Measurements from ENCODE around the gene SLC34A3.

DNA sequence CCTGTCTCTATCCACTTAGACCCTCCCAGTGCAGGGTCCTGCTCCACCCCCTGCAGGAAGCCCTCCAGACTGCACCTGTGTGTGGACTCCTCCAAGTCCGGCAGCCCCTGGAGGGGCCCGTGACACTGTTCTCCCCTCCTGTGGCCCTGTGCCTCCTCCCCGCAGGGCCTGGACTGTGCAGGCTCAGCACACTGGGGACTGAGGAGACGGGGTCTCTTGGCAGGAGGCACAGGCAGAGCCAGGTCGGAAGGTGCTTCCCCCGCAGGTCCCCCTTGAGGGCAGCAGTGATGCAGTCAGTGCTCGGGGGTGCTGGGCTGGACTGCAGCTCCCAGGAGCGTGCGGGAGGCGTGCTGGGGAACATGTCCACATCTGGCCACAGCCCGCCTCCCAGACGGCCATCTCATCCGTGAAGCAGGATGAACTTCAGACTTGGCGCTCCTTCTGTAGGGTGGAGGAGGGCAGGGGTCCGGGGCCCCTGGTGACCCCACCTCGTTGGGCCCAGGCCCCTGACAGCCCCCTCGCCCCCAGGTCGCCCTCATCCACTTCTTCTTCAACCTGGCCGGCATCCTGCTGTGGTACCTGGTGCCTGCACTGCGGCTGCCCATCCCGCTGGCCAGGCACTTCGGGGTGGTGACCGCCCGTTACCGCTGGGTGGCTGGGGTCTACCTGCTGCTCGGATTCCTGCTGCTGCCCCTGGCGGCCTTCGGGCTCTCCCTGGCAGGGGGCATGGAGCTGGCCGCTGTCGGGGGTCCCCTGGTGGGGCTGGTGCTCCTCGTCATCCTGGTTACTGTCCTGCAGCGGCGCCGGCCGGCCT, 4.9 kb downstream of the SLC34A3 start:
- TF ChIP-seq, protein P1, sequence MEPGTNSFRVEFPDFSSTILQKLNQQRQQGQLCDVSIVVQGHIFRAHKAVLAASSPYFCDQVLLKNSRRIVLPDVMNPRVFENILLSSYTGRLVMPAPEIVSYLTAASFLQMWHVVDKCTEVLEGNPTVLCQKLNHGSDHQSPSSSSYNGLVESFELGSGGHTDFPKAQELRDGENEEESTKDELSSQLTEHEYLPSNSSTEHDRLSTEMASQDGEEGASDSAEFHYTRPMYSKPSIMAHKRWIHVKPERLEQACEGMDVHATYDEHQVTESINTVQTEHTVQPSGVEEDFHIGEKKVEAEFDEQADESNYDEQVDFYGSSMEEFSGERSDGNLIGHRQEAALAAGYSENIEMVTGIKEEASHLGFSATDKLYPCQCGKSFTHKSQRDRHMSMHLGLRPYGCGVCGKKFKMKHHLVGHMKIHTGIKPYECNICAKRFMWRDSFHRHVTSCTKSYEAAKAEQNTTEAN (CRISPR knock-in tag; IDR thresholded peaks at IDR 0.05), result no peak
- TF ChIP-seq ESRRA (CRISPR knock-in tag; IDR thresholded peaks at IDR 0.05; ENCODE audit: borderline replicate concordance), result no peak
- no peak for TF ChIP-seq SP1 (CRISPR knock-in tag; conservative IDR thresholded peaks at IDR 0.05)
- TF ChIP-seq, protein P2, sequence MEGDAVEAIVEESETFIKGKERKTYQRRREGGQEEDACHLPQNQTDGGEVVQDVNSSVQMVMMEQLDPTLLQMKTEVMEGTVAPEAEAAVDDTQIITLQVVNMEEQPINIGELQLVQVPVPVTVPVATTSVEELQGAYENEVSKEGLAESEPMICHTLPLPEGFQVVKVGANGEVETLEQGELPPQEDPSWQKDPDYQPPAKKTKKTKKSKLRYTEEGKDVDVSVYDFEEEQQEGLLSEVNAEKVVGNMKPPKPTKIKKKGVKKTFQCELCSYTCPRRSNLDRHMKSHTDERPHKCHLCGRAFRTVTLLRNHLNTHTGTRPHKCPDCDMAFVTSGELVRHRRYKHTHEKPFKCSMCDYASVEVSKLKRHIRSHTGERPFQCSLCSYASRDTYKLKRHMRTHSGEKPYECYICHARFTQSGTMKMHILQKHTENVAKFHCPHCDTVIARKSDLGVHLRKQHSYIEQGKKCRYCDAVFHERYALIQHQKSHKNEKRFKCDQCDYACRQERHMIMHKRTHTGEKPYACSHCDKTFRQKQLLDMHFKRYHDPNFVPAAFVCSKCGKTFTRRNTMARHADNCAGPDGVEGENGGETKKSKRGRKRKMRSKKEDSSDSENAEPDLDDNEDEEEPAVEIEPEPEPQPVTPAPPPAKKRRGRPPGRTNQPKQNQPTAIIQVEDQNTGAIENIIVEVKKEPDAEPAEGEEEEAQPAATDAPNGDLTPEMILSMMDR (IDR thresholded peaks at IDR 0.05), result no peak
- TF ChIP-seq NR2C2 (CRISPR knock-in tag; IDR thresholded peaks at IDR 0.05), result no peak
- TF ChIP-seq, protein P3, sequence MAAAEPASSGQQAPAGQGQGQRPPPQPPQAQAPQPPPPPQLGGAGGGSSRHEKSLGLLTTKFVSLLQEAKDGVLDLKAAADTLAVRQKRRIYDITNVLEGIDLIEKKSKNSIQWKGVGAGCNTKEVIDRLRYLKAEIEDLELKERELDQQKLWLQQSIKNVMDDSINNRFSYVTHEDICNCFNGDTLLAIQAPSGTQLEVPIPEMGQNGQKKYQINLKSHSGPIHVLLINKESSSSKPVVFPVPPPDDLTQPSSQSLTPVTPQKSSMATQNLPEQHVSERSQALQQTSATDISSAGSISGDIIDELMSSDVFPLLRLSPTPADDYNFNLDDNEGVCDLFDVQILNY (CRISPR knock-in tag; IDR thresholded peaks at IDR 0.05), result no peak
- TF ChIP-seq TEAD1 (CRISPR knock-in tag; IDR thresholded peaks at IDR 0.05), result no peak

All from WTC11 (cell line).